ENCODE data around the gene ODAD3. TPM values are rescaled to one million over a fixed set of nuclear protein-coding genes. Genes with fewer than 3 reads are reported as not detected.

Gene ODAD3
- total RNA-seq, 1 donor from 2014 or later = 0.15 TPM

- no peak for DNase-seq (ENCODE audit: low spot score)
- no peaks in the 10 kb centered on the region for H3K9me3 Mint-ChIP-seq (ENCODE audit: low read depth)
- no peak for TF ChIP-seq CTCF (IDR thresholded peaks at IDR 0.05)
- peak overlapping the region; percentile 87 for H3K27ac Mint-ChIP-seq (ENCODE audit: unreplicated experiment)
- peaks cover 52% of the 10 kb centered on the region for H3K4me1 Mint-ChIP-seq (ENCODE audit: low read depth)
- H3K4me3 Mint-ChIP-seq (ENCODE audit: unreplicated experiment) = no peak overlapping the region
- H3K27me3 Mint-ChIP-seq (ENCODE audit: low read depth) = peaks cover 9% of the 10 kb centered on the region
- H3K36me3 Mint-ChIP-seq (ENCODE audit: low read depth) = no peaks in the 10 kb centered on the region
These were observed 57.2 kb downstream of the ODAD3 start for GRCh38 chr19:11377756-11378155.

GRCh38 chr19:11377237-11377636 is 57.7 kb downstream of the ODAD3 start:
- peaks cover 50% of the 10 kb centered on the region for H3K4me1 Mint-ChIP-seq (ENCODE audit: low read depth)
- no peak for TF ChIP-seq CTCF (IDR thresholded peaks at IDR 0.05)
- H3K9me3 Mint-ChIP-seq (ENCODE audit: low read depth) = no peaks in the 10 kb centered on the region
- DNase-seq (ENCODE audit: low spot score) = no peak
- peaks cover 7% of the 10 kb centered on the region for H3K27me3 Mint-ChIP-seq (ENCODE audit: low read depth)
- no peak overlapping the region for H3K4me3 Mint-ChIP-seq (ENCODE audit: unreplicated experiment)
- peak overlapping the region; percentile 93 for H3K27ac Mint-ChIP-seq (ENCODE audit: unreplicated experiment)
- no peaks in the 10 kb centered on the region for H3K36me3 Mint-ChIP-seq (ENCODE audit: low read depth)

- H3K27ac Mint-ChIP-seq (ENCODE audit: unreplicated experiment) = no peak overlapping the region
- no peak for DNase-seq (ENCODE audit: low spot score)
These were observed 59.6 kb downstream of the ODAD3 start for GRCh38 chr19:11375143-11375948.

GRCh38 chr19:11374433-11375142 is 60.3 kb downstream of the ODAD3 start, which contains the start of gene SWSAP1:
Gene SWSAP1, plus strand, starts transcription at chr19:11374666. Its CDS starts 15 bp downstream, at chr19:11374681.
- H3K27ac Mint-ChIP-seq (ENCODE audit: unreplicated experiment) = peak within 1 kb of the TSS; percentile 8

More at GRCh38 chr19:11375143-11375948, 59.6 kb downstream of the ODAD3 start:
- no peaks in the 10 kb centered on the region for H3K36me3 Mint-ChIP-seq (ENCODE audit: low read depth)
- H3K4me3 Mint-ChIP-seq (ENCODE audit: unreplicated experiment) = no peak overlapping the region
- H3K27me3 Mint-ChIP-seq (ENCODE audit: low read depth) = no peaks in the 10 kb centered on the region
- TF ChIP-seq CTCF (IDR thresholded peaks at IDR 0.05) = no peak
- H3K9me3 Mint-ChIP-seq (ENCODE audit: low read depth) = no peaks in the 10 kb centered on the region
- H3K4me1 Mint-ChIP-seq (ENCODE audit: low read depth) = peaks cover 37% of the 10 kb centered on the region

More at GRCh38 chr19:11374433-11375142, 60.3 kb downstream of the ODAD3 start, which contains the start of gene SWSAP1:
- Mint-ChIP-seq H3K4me1 (ENCODE audit: low read depth) (peaks cover 29% of the 10 kb centered on the region), H3K27me3 (ENCODE audit: low read depth) (no peaks in the 10 kb centered on the region), H3K9me3 (ENCODE audit: low read depth) (no peaks in the 10 kb centered on the region), H3K4me3 (ENCODE audit: unreplicated experiment) (no peak within 1 kb of the TSS), H3K36me3 (ENCODE audit: low read depth) (no peaks in the 10 kb centered on the region)
- peak; percentile 98 for DNase-seq (ENCODE audit: low spot score)
- no peak for TF ChIP-seq CTCF (IDR thresholded peaks at IDR 0.05)

All from chondrocyte (in vitro differentiated cells).